DND-41 (cell line): ENCODE results near the gene BRI3BP.
"Not testable (repeated sequence)": the region's sequence is repeated elsewhere in the genome, so short reads cannot be mapped to it uniquely, and the experiment has no call there.

Experiments used
- ATAC-seq: fragments of 200-7000 bp; cut with Tn5 transposase; 3 replicates; pipeline ENCODE4 v1.9.1; 2021; ENCODE audit warnings: low read depth; ENCODE audit not compliant: insufficient read depth
- DNase-seq: peaks from one replicate; pipeline ENCODE4 v3.0.0-alpha.2; 2020
- H2AFZ ChIP-seq: 2 replicates; pipeline ENCODE4 v1.6.0; 2012; ENCODE audit warnings: low read depth, low read length
- H3K27ac ChIP-seq: 2 replicates; pipeline ENCODE4 v1.5.1; 2012; ENCODE audit warnings: low read length, inconsistent platforms
- H3K27me3 ChIP-seq: fragments of 200-600 bp; sonication (generic); 2 replicates; pipeline ENCODE4 v1.6.0; 2012; ENCODE audit warnings: low read length, mild to moderate bottlenecking, inconsistent platforms; ENCODE audit not compliant: insufficient read depth, poor library complexity
- H3K36me3 ChIP-seq: 2 replicates; pipeline ENCODE4 v1.5.1; 2012; ENCODE audit warnings: low read length, inconsistent platforms; ENCODE audit not compliant: insufficient read depth
- H3K4me1 ChIP-seq: 2 replicates; pipeline ENCODE4 v1.5.1; 2012; ENCODE audit warnings: mild to moderate bottlenecking, low read length; ENCODE audit not compliant: insufficient read depth
- H3K4me2 ChIP-seq: 2 replicates; pipeline ENCODE4 v1.6.0; 2012; ENCODE audit warnings: mild to moderate bottlenecking, moderate library complexity, low read length, inconsistent platforms; ENCODE audit not compliant: insufficient read depth
- H3K4me3 ChIP-seq, 2 experiments: fragments of 200-600 bp in 1 of 2; shearing (Covaris generic) in 1 of 2; 2 replicates each; pipeline ENCODE4 v1.5.1; 2012 to 2016; ENCODE audit warnings: inconsistent platforms in 2 of 2, low read length in 2 of 2, mild to moderate bottlenecking in 2 of 2, low read depth in 1 of 2, moderate library complexity in 1 of 2
- H3K79me2 ChIP-seq: 2 replicates; pipeline ENCODE4 v1.6.0; 2012; ENCODE audit warnings: low read length, inconsistent platforms; ENCODE audit not compliant: insufficient read depth
- H3K9ac ChIP-seq: 2 replicates; pipeline ENCODE4 v1.6.0; 2012; ENCODE audit warnings: low read depth, mild to moderate bottlenecking, inconsistent platforms, low read length, moderate library complexity
- H3K9me3 ChIP-seq: 2 replicates; pipeline ENCODE4 v1.5.1; 2012; ENCODE audit warnings: low read length, moderate library complexity, mild to moderate bottlenecking, inconsistent platforms; ENCODE audit not compliant: insufficient read depth, severe bottlenecking
- H4K20me1 ChIP-seq: 2 replicates; pipeline ENCODE4 v1.6.0; 2012; ENCODE audit warnings: low read length; ENCODE audit not compliant: insufficient read depth
- CTCF ChIP-seq: IDR thresholded peaks from 2 replicates; pipeline ENCODE4 v1.5.1; 2012; ENCODE audit warnings: borderline replicate concordance, low read length, moderate library complexity, mild to moderate bottlenecking; ENCODE audit not compliant: poor library complexity, severe bottlenecking; ENCODE audit errors: extremely low read depth
- EZH2 ChIP-seq: IDR thresholded peaks from 3 replicates; pipeline ENCODE4 v1.6.1; 2012; ENCODE audit warnings: borderline replicate concordance, low read depth, mild to moderate bottlenecking, moderate library complexity, low read length, inconsistent platforms; ENCODE audit not compliant: severe bottlenecking

BRI3BP gene

GRCh38 chr12:125070661-125071390 lies 77.4 kb downstream of the BRI3BP start:
- Histone ChIP-seq H3K27ac (no peak overlapping the region), H3K9me3 (no peaks in the 10 kb centered on the region), H3K36me3 (peaks cover 4% of the 10 kb centered on the region; the same call in 1 of the 2 replicates), H3K4me2 (no peak overlapping the region), H3K79me2 (no peaks in the 10 kb centered on the region), H3K9ac (no peak overlapping the region), H4K20me1 (peaks cover 11% of the 10 kb centered on the region), H2AFZ (no peak overlapping the region), H3K27me3 (no peaks in the 10 kb centered on the region), H3K4me3 (no peak overlapping the region), H3K4me1 (peaks cover 11% of the 10 kb centered on the region)
- TF ChIP-seq CTCF = no peak
- no peak for TF ChIP-seq EZH2
- no peak for DNase-seq
- no peak for ATAC-seq

DNA sequence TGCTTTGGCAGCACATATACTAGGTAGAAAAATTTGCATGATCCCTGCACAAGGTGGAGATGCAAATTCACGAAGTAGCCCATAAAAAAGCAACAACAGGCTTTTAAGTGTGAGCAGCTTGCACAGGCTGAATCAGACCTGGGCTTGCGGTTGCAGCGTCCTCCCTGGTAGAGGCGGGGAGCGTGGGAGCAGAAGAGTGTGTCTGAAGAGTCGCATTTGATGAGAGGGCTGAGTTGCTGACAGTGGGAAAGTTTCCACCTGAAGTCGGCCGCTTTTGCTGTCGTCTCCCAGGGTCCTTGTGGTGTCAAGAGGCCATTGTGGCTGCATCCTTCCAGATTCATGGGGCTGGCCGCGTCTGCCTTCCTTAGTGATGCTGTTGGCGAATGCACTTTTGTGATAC lies 78.0 kb downstream of the BRI3BP start:
- Histone ChIP-seq H2AFZ (no peak overlapping the region), H3K4me3 (no peak overlapping the region), H3K9me3 (no peaks in the 10 kb centered on the region), H3K27ac (no peak overlapping the region), H3K36me3 (peaks cover 4% of the 10 kb centered on the region; the same call in 1 of the 2 replicates), H3K4me1 (peaks cover 5% of the 10 kb centered on the region), H3K27me3 (no peaks in the 10 kb centered on the region), H3K79me2 (no peaks in the 10 kb centered on the region), H4K20me1 (peaks cover 11% of the 10 kb centered on the region), H3K9ac (no peak overlapping the region), H3K4me2 (no peak overlapping the region)
- TF ChIP-seq CTCF = no peak
- no peak for TF ChIP-seq EZH2
- DNase-seq = no peak
- ATAC-seq = no peak

DNA sequence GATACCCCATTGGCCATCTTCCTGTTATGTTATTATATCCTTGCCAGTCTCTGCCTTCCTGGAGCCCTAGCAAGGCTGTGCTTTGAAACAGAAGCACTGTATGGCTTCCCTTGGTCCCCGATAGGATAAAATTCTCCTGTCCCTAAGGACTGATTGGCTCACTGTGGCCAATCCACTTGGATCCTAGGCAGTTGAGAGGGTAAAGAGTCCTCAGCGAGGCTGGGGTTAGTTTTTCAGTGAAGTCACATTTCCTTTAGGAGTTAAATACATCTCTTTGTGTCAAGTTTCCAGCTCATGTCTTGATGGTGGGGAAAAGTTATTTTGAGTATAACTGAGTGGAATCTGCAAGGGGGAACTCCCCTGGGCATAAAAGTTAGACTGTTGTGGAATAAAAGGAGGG lies 79.1 kb downstream of the BRI3BP start:
- H3K9me3 ChIP-seq = no peaks in the 10 kb centered on the region
- no peak overlapping the region for H3K4me2 ChIP-seq
- no peaks in the 10 kb centered on the region for H3K79me2 ChIP-seq
- no peaks in the 10 kb centered on the region for H3K4me1 ChIP-seq
- TF ChIP-seq EZH2 (no peak), CTCF (no peak)
- ATAC-seq (no peak), DNase-seq (no peak)
- peaks cover 5% of the 10 kb centered on the region for H4K20me1 ChIP-seq
- H3K4me3 ChIP-seq = no peak overlapping the region
- no peak overlapping the region for H2AFZ ChIP-seq
- peaks cover 9% of the 10 kb centered on the region for H3K36me3 ChIP-seq
- no peak overlapping the region for H3K27ac ChIP-seq
- H3K27me3 ChIP-seq = no peaks in the 10 kb centered on the region
- no peak overlapping the region for H3K9ac ChIP-seq

DNA sequence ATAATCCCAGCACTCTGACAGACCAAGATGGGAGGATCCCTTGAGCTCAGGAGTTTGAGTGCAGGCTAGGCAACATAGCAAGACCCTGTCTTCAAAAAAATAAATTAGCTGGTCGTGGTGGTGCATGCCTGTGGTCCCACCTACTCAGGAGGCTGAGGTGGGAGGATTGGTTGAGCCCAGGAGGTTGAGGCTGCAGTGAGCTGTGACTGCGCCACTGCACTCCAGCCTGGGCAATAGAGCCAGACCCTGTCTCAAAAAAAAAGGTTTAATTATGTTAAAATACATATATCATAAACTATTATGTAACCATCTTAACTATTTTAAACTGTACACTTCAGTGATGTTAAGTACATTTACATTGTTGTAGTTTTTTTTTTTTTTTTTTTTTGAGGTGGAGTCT lies 80.8 kb downstream of the BRI3BP start:
- H3K4me3 ChIP-seq, DNase-seq, H4K20me1 ChIP-seq, H3K4me1 ChIP-seq, ATAC-seq, H3K27ac ChIP-seq, H3K9me3 ChIP-seq, H3K27me3 ChIP-seq, H3K4me2 ChIP-seq, H2AFZ ChIP-seq, H3K79me2 ChIP-seq, H3K9ac ChIP-seq: not testable (repeated sequence)
- peaks cover 16% of the 10 kb centered on the region for H3K36me3 ChIP-seq
